GM12892 (cell line): ENCODE measurements around the gene LDLRAD4.

ENCODE experiments used
- DNase-seq: peaks from one replicate; pipeline ENCODE4 v3.0.0; 2011; ENCODE audit not compliant: insufficient read length
- FAIRE-seq: peaks from 2 replicates; lab custom pipeline; 2011; peaks lifted over from hg19 to GRCh38; lab: Jason Lieb, UNC
- POLR2A ChIP-seq: IDR thresholded peaks from 2 replicates; pipeline ENCODE4 v1.6.1; 2011; ENCODE audit warnings: low read depth, low read length, control low read depth
- POLR2AphosphoS5 ChIP-seq: IDR thresholded peaks from 2 replicates; pipeline ENCODE4 v1.6.1; 2011; ENCODE audit warnings: low read depth, low read length, control low read depth
- TAF1 ChIP-seq: IDR thresholded peaks from 2 replicates; pipeline ENCODE4 v1.6.1; 2011; ENCODE audit warnings: low read depth, mild to moderate bottlenecking, control low read depth, low read length, borderline replicate concordance

LDLRAD4 gene

DNA sequence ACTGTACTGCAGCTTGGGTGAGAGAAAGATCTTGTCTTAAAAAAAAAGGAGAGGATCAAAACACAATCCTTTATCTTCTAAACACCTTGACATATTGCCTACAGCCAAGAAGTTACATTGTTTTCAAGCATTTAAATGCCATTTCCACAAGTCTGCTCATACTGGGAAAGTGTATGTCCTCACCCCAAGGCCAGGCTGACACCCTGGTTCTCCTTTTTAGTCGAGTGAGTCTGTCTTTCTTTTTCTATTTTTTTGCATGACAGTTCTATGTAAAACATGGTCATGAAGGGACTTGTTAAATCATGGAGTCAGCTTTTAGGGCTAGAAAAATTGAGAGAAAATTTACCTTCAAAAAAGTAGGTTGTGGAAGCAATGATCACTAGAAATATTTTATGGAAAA lies 274.5 kb downstream of the LDLRAD4 start:
- DNase-seq = no peak
- TF ChIP-seq POLR2A (no peak), POLR2AphosphoS5 (no peak), TAF1 (no peak)
- FAIRE-seq = no peak

DNA sequence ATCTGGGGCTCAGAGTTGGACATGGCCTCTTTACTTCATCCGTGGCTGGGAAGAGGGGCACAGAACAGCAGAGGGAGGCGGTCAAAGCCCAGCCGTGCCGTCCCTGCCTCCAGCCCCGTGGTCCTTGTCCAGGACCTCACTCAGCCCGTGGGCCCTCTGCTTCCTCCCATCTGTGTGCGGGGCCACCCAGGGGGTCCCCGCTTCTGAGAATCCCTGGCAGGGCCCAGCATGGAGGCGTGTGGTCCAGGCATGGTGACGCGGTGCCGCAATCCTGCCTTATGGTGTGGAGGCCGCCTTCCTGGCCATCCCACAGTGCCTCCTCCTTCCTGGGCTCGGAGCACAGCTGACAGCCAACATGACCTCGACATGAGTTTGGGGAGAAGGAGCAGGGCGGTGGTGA lies 275.2 kb downstream of the LDLRAD4 start:
- DNase-seq = no peak
- TF ChIP-seq TAF1 (no peak), POLR2A (no peak), POLR2AphosphoS5 (no peak)
- FAIRE-seq = no peak

DNA sequence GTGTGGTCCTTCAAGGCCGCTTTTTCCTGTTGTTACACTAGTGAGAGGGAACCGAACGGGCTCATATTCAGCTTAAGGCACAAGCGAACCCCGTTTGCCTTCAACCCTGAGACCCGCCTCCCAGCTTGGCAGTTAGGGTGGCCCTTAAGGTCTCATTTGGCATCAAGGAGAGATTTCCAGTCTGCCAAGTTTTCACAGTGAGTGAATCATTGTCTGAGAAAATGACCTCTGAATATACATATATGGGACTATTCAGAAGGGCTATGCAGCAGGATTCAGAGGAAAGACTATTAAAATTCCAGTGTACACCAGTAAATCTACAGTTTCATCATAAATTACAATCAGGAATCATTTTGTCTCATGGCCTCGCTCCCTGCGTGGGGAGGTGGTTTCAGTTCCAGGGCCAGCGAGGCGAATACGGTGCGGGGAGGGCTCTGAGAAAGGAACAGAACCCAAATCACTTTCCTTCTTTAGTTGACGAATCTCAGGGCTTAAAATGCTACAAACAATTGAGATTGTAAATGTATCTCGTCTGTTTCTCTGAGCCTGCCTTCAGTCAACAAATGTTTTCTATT lies 276.4 kb downstream of the LDLRAD4 start:
- TF ChIP-seq POLR2AphosphoS5 (no peak), TAF1 (no peak), POLR2A (no peak)
- no peak for DNase-seq
- no peak for FAIRE-seq

DNA sequence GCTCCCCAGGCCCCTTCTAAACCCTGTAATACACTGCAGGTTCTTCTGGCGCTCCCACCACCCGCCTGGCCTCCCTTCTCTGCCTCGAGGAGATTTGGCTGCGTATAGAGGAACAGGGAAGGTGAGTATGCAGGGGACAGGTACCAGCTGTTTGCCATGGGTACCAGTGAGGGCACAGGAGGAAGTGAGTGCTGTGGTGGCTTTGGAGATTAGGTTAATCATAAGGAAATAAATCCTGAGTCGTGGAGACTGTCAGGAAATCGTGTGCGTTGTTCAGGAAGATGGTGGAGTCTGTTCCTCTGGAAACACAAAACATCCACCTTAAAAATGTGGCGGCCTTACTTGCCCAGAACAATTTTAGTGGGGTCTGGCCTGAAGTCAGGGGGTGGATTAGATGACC lies 277.4 kb downstream of the LDLRAD4 start:
- TF ChIP-seq POLR2AphosphoS5 (no peak), POLR2A (no peak)
- FAIRE-seq = no peak
- no peak for DNase-seq

DNA sequence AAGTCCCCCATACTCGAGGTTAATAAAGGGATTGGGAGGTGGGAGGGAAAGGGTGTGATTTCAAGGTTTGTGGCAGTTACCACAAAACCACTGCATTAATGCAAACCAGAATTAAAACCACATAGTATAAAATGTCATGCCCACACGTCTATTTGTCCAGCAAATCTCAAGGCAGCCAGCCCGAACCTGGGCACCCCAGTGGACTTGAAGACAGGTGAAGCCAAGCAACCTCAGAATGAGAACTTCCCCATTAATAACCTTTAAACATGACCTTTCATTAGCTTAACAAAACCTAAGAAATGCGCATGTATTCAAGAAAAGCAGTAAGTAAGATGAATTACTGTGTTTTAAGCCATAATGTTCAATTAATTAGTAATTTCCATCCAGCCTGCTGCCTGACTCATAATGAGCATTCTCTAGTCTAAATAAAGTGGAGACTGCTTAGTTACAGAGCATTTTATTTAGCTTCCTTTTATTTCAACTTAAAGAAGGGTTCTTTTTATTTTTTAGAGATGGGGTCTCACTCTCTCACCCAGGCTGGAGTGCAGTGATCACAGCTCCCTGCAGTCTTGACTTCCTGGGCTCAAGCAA lies 278.2 kb downstream of the LDLRAD4 start:
- DNase-seq (no peak), FAIRE-seq (no peak)
- TF ChIP-seq TAF1 (no peak), POLR2A (no peak), POLR2AphosphoS5 (no peak)

DNA sequence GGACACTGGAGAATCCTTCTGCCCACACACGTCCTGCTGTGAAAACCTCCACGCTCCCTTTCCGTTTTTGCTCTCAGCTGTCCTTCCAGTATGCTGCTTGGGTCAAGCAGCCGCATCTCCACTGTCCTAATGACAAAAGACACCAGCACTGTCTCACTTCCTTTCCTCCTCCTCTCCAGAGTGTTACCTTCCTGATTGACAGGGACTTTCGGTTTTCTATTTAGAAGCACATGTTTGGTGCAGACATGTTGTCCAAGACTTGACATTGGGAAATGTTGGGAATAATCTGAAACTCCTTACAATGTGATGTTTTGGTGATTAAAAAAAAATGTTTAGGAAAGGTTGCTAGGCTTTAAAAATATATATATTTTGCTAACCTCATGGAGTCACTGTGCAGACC lies 281.2 kb downstream of the LDLRAD4 start:
- TF ChIP-seq POLR2A (no peak), POLR2AphosphoS5 (no peak), TAF1 (no peak)
- FAIRE-seq = no peak
- no peak for DNase-seq

DNA sequence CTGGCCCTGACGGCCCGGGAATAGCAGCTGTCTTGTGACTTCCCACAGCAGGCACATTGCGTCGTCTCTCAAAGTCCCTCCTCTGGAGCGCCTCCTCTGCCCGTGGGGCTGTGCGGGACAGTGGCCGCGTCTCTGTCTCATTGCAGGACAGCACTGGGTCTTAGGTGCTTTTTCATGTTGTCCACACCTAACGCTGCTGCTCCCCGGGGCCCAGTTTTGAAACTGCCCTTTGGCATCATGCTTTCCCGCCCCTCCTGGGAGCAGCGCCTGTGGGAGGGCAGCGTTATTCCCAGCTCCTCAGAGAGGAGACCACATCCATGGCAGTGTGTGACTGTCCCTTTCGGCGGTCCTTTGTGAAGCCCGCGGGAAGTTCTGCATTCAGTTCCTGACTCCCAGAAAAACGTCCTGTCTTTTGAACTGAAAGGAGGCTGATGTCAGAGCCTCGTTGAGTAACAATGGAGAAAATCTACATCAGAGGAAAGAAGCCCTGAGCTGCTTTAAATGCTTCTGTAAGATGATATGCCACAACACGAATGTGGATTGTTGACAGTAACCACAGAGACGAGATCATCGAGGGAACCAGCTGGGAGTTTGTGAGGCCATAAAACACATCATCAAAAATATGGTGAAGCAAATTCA lies 281.8 kb downstream of the LDLRAD4 start:
- no peak for FAIRE-seq
- DNase-seq = no peak
- no peak for TF ChIP-seq POLR2A

DNA sequence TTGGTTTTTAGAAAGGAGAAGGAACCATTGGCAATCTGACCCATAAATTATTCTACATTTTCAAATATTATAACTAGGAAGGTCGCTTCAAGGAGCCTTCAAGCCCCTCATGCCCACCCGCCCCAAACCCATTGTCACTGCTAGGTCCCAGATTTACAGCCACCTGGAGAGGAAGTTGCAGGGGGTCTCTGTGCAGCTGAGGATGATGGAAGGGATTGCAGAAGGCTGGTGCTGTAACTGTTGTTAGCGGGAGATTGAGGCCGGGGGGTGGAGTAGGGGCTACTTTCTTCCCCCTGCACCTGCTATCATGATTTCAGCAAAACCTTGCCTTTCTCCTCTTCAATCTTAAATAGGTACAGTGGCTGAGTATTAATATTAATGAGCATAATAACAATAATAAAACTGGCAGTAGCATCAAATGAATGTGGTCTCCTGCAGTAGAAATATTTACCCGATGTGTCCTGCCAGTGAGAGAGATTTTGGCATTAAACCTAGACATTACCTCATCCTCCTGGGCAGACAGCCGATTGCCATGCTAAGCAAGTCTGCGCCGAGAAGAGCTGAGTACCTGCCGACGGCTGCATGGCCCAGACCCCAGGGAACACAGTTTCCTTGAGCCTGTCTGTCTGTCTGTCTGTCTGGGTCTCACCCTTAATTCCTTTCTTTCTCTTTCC lies 282.4 kb downstream of the LDLRAD4 start:
- no peak for FAIRE-seq
- no peak for DNase-seq
- TF ChIP-seq POLR2AphosphoS5 = no peak

DNA sequence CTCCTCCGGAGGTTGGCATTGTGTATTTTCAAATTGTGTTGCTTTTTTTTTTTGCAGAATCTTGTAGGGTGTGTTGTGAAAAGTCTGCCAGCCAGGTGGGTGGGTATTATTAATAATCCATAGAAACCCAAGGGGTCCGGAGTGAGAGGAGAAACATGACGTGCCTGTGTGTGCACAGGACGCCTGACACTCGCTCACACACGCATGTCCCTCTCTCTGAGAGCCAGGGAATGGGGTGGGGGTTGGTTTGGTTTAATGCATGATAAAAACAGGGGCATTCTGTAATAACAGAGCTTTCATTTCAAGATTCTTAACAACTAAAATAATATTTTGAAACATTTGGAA lies 283.0 kb downstream of the LDLRAD4 start:
- TF ChIP-seq TAF1 (no peak), POLR2AphosphoS5 (no peak), POLR2A (no peak)

DNA sequence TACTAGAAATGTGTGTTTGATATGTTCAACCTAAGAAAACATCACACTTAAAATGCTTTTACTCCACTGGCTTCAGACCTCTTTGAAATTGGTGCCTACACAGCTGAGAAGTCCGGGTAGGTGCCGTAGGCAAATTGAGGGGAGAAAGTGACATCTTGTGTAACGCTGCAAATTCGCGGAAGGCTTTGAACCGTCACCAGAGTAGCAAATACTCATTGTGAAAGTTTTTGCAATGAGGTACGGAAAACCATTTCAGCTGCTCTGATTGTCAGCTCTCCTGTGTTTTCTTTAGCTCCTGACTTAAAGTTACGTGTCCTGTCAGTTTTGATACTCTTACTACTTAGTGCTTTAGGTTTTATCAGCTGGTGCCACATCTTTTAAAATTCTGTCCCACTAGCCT lies 283.3 kb downstream of the LDLRAD4 start:
- peak; percentile 84 for FAIRE-seq
- TF ChIP-seq TAF1 = no peak
- TF ChIP-seq POLR2A = no peak
- TF ChIP-seq POLR2AphosphoS5 = no peak
- DNase-seq = peak; percentile 40

More for the DNA sequence above, 283.0 kb downstream of the LDLRAD4 start:
- FAIRE-seq (no peak), DNase-seq (no peak)

DNA sequence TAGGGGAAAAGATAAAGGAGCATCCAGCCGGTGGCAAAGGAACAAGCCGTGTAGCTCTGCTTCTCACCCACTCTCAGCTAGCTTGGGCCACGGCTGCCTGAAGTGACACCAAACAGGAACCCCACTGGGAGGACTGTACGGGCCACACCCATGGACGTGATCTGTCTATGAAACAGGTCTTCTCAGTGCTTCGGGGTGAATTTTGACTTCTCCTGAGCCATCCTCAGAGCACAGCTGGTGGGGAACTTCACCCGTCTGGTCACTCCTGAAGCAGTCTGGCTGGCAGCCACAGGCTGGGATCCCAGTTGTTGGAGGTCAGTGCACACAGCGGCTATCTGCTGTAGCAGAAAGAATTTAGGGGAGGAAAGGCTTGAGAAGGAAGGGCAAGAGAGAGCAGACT lies 284.0 kb downstream of the LDLRAD4 start:
- TF ChIP-seq POLR2A (no peak), TAF1 (no peak), POLR2AphosphoS5 (no peak)
- FAIRE-seq = no peak
- DNase-seq = no peak

DNA sequence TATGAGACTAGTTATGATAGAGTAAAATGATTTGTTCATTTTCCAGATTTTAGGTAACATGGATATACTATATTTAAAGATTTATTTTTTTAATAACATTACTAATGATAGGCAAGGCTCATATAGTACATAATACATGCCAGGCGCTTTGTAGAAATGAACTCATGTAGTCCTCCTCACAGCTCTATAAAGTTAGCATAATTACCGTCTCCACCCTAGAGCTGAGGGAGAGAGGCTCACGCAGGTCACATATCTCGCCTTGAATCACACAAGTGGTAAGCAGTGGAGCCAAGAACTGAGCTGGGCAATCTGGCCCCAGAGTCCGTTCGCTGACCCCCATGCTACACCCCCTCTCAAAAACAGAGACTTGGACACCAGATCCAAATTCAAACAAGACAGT lies 285.3 kb downstream of the LDLRAD4 start:
- TF ChIP-seq TAF1 (no peak), POLR2A (no peak), POLR2AphosphoS5 (no peak)
- DNase-seq = no peak
- no peak for FAIRE-seq
